Tibial artery (tissue), 4 donors: Measurements from ENCODE around the gene TM9SF1.

Source experiments
- DNase-seq, 2 donors: peaks; one replicate each; pipeline ENCODE4 v3.0.0-alpha.2; 2019
- H3K27ac ChIP-seq, 2 donors: fragments of 200-600 bp; sonication (generic) in 1 of 2; 1 replicate in 1 of 2; 2 replicates in 1 of 2; pipeline ENCODE4 v1.5.1; 2018 to 2019; ENCODE audit warnings: mild to moderate bottlenecking in 1 of 2
- H3K27me3 ChIP-seq, 2 donors: fragments of 200-600 bp; sonication (generic) in 1 of 2; one replicate each; pipeline versions ENCODE4 v1.5.1 to v1.6.0; 2016 to 2019
- H3K36me3 ChIP-seq, 3 donors: fragments of 200-600 bp; sonication (generic) in 2 of 3; one replicate each; pipeline ENCODE4 v1.5.1; 2016 to 2019; ENCODE audit warnings: mild to moderate bottlenecking in 2 of 3
- H3K4me1 ChIP-seq, 4 donors: fragments of 200-600 bp; sonication (generic) in 2 of 4; 1 replicate in 3 of 4; 2 replicates in 1 of 4; pipeline ENCODE4 v1.5.1; 2016 to 2019
- H3K4me3 ChIP-seq, 2 donors: fragments of 200-600 bp; sonication (generic) in 1 of 2; 1 replicate in 1 of 2; 2 replicates in 1 of 2; pipeline ENCODE4 v1.5.1; 2018 to 2019; ENCODE audit warnings: mild to moderate bottlenecking in 2 of 2
- H3K9me3 ChIP-seq, 3 donors: fragments of 200-600 bp; sonication (generic) in 1 of 3; one replicate each; pipeline ENCODE4 v1.5.1; 2016 to 2019
- CTCF ChIP-seq, 2 experiments: fragments of 200-600 bp in 1 of 2; fragments of 450-650 bp in 1 of 2; IDR thresholded peaks; one replicate each; pipeline ENCODE4 v1.5.1; 2017 to 2019; ENCODE audit warnings: antibody characterized with exemption in 2 of 2, mild to moderate bottlenecking in 1 of 2, moderate library complexity in 1 of 2
- intact Hi-C: fragments of 100-400 bp; cut with DNase I; formaldehyde crosslinking; loops from one replicate; pipeline ENCODE4 v1.15.0; 2023; ENCODE audit warnings: low total_unique reads

The TM9SF1 gene

GRCh38 chr14:24147761-24148428, 47.3 kb downstream of the TM9SF1 start:
- no peaks in the 10 kb centered on the region for H3K9me3 ChIP-seq
- peak overlapping the region; percentile 79 to 92 for H3K4me3 ChIP-seq
- no peak for TF ChIP-seq CTCF (IDR thresholded peaks at IDR 0.05)
- DNase-seq, result peak in 1 of 2 donors; percentile 33
- intact Hi-C loops, result loop anchor here (5.0 kb wide), 1 partner anchor 39 kb away; the partner anchor contains the start of gene IPO4
- no peaks in the 10 kb centered on the region for H3K27me3 ChIP-seq
- peaks cover 36 to 44% (median 43%) of the 10 kb centered on the region in 3 donors for H3K36me3 ChIP-seq
- H3K27ac ChIP-seq, result peak overlapping the region; percentile 86 to 87
- peaks cover 12 to 31% (median 23%) of the 10 kb centered on the region in 4 donors for H3K4me1 ChIP-seq

GRCh38 chr14:24146978-24147760, 48.1 kb downstream of the TM9SF1 start, which contains the start of gene RNF31:
TSS of gene RNF31 (plus strand) at chr14:24147498. CDS start at chr14:24147699, 201 bp downstream.
- peak; percentile 99 for DNase-seq
- intact Hi-C loops, result loop anchor here (5.0 kb wide), 1 partner anchor 40 kb away; the partner anchor contains the start of gene IPO4
- Histone ChIP-seq H3K4me1 (peaks cover 12 to 33% (median 25%) of the 10 kb centered on the region in 4 donors), H3K9me3 (no peaks in the 10 kb centered on the region), H3K27ac (peak within 1 kb of the TSS; percentile 86 to 87), H3K4me3 (peak within 1 kb of the TSS; percentile 79 to 92), H3K36me3 (peaks cover 29 to 37% (median 35%) of the 10 kb centered on the region in 3 donors), H3K27me3 (no peaks in the 10 kb centered on the region)
- no peak for TF ChIP-seq CTCF (IDR thresholded peaks at IDR 0.05)

GRCh38 chr14:24146453-24146977, 48.7 kb downstream of the TM9SF1 start, which contains the start of gene PSME2:
TSS of gene PSME2 (minus strand) at chr14:24146610. CDS start at chr14:24146581, 29 bp downstream.
- H3K4me1 ChIP-seq, result peaks cover 17 to 37% (median 28%) of the 10 kb centered on the region in 4 donors
- intact Hi-C loops, result loop anchor here (5.0 kb wide), 1 partner anchor 41 kb away; the partner anchor contains the start of gene IPO4
- no peak for TF ChIP-seq CTCF (IDR thresholded peaks at IDR 0.05)
- H3K27ac ChIP-seq, result peak within 1 kb of the TSS; percentile 86 to 87
- H3K27me3 ChIP-seq, result no peaks in the 10 kb centered on the region
- H3K4me3 ChIP-seq, result peak within 1 kb of the TSS; percentile 79 to 92
- peak; percentile 96 to 98 for DNase-seq
- H3K36me3 ChIP-seq, result peaks cover 23 to 30% (median 29%) of the 10 kb centered on the region in 3 donors
- H3K9me3 ChIP-seq, result no peaks in the 10 kb centered on the region

GRCh38 chr14:24145690-24146452, 49.4 kb downstream of the TM9SF1 start:
- peak overlapping the region; percentile 79 to 92 for H3K4me3 ChIP-seq
- H3K9me3 ChIP-seq, result no peaks in the 10 kb centered on the region

More at GRCh38 chr14:24145690-24146452, 49.4 kb downstream of the TM9SF1 start:
- no peak for DNase-seq
- Histone ChIP-seq H3K27me3 (no peaks in the 10 kb centered on the region), H3K36me3 (peaks cover 16 to 24% (median 22%) of the 10 kb centered on the region in 3 donors), H3K27ac (peak overlapping the region; percentile 86 to 87), H3K4me1 (peaks cover 18 to 38% (median 28%) of the 10 kb centered on the region in 4 donors)
- intact Hi-C loops, result loop anchor here (5.0 kb wide), 1 partner anchor 41 kb away; the partner anchor contains the start of gene IPO4
- TF ChIP-seq CTCF (IDR thresholded peaks at IDR 0.05), result no peak
